ENCODE results near the gene NIPAL4. TPM values are rescaled to one million over a fixed set of nuclear protein-coding genes. Genes with fewer than 3 reads are reported as not detected.

The NIPAL4 gene
- total RNA-seq, 6 experiments from 2014 or later: 0.14 to 0.38 (median 0.22) TPM

GRCh38 chr5:157476702-157477408 lies 16.8 kb downstream of the NIPAL4 start:
- H3K27me3 Mint-ChIP-seq (ENCODE audit: insufficient read depth): peaks cover 8% of the 10 kb centered on the region
- peak; percentile 93 for TF ChIP-seq CTCF (IDR thresholded peaks at IDR 0.05)
- no peaks in the 10 kb centered on the region for H3K9me3 Mint-ChIP-seq
- peak; percentile 56 for DNase-seq
- H3K27ac Mint-ChIP-seq: 0 out of 2 replicates have a peak overlapping the region, but pooled peaks have one; percentile 29
- peaks cover 20% of the 10 kb centered on the region for H3K36me3 Mint-ChIP-seq (ENCODE audit: low read depth)
- H3K4me1 Mint-ChIP-seq (ENCODE audit: low read depth): peaks cover 64% of the 10 kb centered on the region
- H3K4me3 Mint-ChIP-seq: no peak overlapping the region

GRCh38 chr5:157477814-157478494 lies 17.9 kb downstream of the NIPAL4 start:
- no peak for DNase-seq
- Mint-ChIP-seq H3K4me1 (ENCODE audit: low read depth) (peaks cover 54% of the 10 kb centered on the region), H3K36me3 (ENCODE audit: low read depth) (peaks cover 30% of the 10 kb centered on the region), H3K4me3 (no peak overlapping the region), H3K27ac (peak overlapping the region; percentile 47), H3K27me3 (ENCODE audit: insufficient read depth) (peaks cover 6% of the 10 kb centered on the region), H3K9me3 (no peaks in the 10 kb centered on the region)
- TF ChIP-seq CTCF (IDR thresholded peaks at IDR 0.05): no peak

- no peak for TF ChIP-seq CTCF (IDR thresholded peaks at IDR 0.05)
- Mint-ChIP-seq H3K27me3 (ENCODE audit: insufficient read depth) (peaks cover 5% of the 10 kb centered on the region), H3K4me1 (ENCODE audit: low read depth) (peaks cover 46% of the 10 kb centered on the region), H3K27ac (peak overlapping the region; percentile 47), H3K4me3 (no peak overlapping the region), H3K9me3 (no peaks in the 10 kb centered on the region), H3K36me3 (ENCODE audit: low read depth) (peaks cover 31% of the 10 kb centered on the region)
- DNase-seq: no peak
Measured at GRCh38 chr5:157478726-157479125, 18.7 kb downstream of the NIPAL4 start.

- Mint-ChIP-seq H3K9me3 (no peaks in the 10 kb centered on the region), H3K27me3 (ENCODE audit: insufficient read depth) (peaks cover 5% of the 10 kb centered on the region), H3K4me3 (no peak overlapping the region), H3K4me1 (ENCODE audit: low read depth) (peaks cover 41% of the 10 kb centered on the region), H3K27ac (peak overlapping the region; percentile 47), H3K36me3 (ENCODE audit: low read depth) (peaks cover 31% of the 10 kb centered on the region)
- no peak for DNase-seq
- TF ChIP-seq CTCF (IDR thresholded peaks at IDR 0.05): no peak
Measured at GRCh38 chr5:157479166-157479565, 19.2 kb downstream of the NIPAL4 start.

- Mint-ChIP-seq H3K27me3 (ENCODE audit: insufficient read depth) (peaks cover 5% of the 10 kb centered on the region), H3K27ac (peak overlapping the region; percentile 47), H3K36me3 (ENCODE audit: low read depth) (peaks cover 31% of the 10 kb centered on the region), H3K9me3 (no peaks in the 10 kb centered on the region), H3K4me3 (no peak overlapping the region), H3K4me1 (ENCODE audit: low read depth) (peaks cover 34% of the 10 kb centered on the region)
- TF ChIP-seq CTCF (IDR thresholded peaks at IDR 0.05): no peak
- DNase-seq: no peak
Measured at GRCh38 chr5:157479612-157480510, 19.8 kb downstream of the NIPAL4 start.
